HepG2 (cell line): ENCODE data around the gene CFAP206. TPM values are rescaled to one million over a fixed set of nuclear protein-coding genes. Genes with fewer than 3 reads are reported as not detected.
A peak's percentile ranks its signal among the peaks of the same experiment; 100 is the strongest.

Experiments used
- ETV5 ChIP-seq: IDR thresholded peaks from 2 replicates; pipeline ENCODE4 v1.6.1; 2018; ENCODE audit warnings: missing biosample characterization, missing genetic modification reagents, inconsistent platforms, borderline replicate concordance
- FOXC1 ChIP-seq: sonication (generic); formaldehyde crosslinking; IDR thresholded peaks from 2 replicates; pipeline ENCODE4 v1.8.0; 2022; ENCODE audit warnings: mild to moderate bottlenecking, missing genetic modification reagents, borderline replicate concordance
- GABPA ChIP-seq, 2 experiments: IDR thresholded peaks; 2 replicates each; pipeline ENCODE4 v1.6.1; 2011 to 2016; ENCODE audit warnings: low read depth in 2 of 2, low read length in 1 of 2, missing biosample characterization in 1 of 2, missing genetic modification characterization in 1 of 2
- GABPB1 ChIP-seq: IDR thresholded peaks from 2 replicates; pipeline ENCODE4 v1.6.1; 2016; ENCODE audit warnings: mild to moderate bottlenecking, missing genetic modification reagents, moderate library complexity, missing compliant biosample characterization
- IRX3 ChIP-seq: sonication (generic); formaldehyde crosslinking; IDR thresholded peaks from 2 replicates; pipeline ENCODE4 v1.8.1; 2023; ENCODE audit warnings: mild to moderate bottlenecking, low read depth, missing genetic modification reagents, borderline replicate concordance
- ISX ChIP-seq: sonication (generic); formaldehyde crosslinking; conservative IDR thresholded peaks from 2 replicates; pipeline ENCODE4 v1.5.0; 2020; ENCODE audit warnings: missing genetic modification reagents
- NCOA5 ChIP-seq: sonication (generic); formaldehyde crosslinking; IDR thresholded peaks from 2 replicates; pipeline ENCODE4 v1.4.0; 2020; ENCODE audit warnings: missing genetic modification reagents
- REPIN1 ChIP-seq: sonication (generic); formaldehyde crosslinking; IDR thresholded peaks from 2 replicates; pipeline ENCODE4 v1.8.0; 2022; ENCODE audit warnings: missing genetic modification reagents, low read depth, mild to moderate bottlenecking, borderline replicate concordance
- SPEN ChIP-seq: sonication (generic); formaldehyde crosslinking; IDR thresholded peaks from 2 replicates; pipeline ENCODE4 v1.5.1; 2020; ENCODE audit warnings: low read depth, mild to moderate bottlenecking, missing genetic modification reagents
- ZNF3 ChIP-seq: IDR thresholded peaks from 2 replicates; pipeline ENCODE4 v1.7.0; 2017; ENCODE audit warnings: inconsistent platforms
- ZNF761 ChIP-seq: sonication (generic); formaldehyde crosslinking; conservative IDR thresholded peaks from 2 replicates; pipeline ENCODE4 v1.4.0; 2020; ENCODE audit warnings: mild to moderate bottlenecking, missing genetic modification reagents
- ZNF782 ChIP-seq: sonication (generic); formaldehyde crosslinking; IDR thresholded peaks from 2 replicates; pipeline ENCODE4 v1.4.0; 2020; ENCODE audit warnings: missing genetic modification reagents, mild to moderate bottlenecking, borderline replicate concordance
- polyA plus RNA-seq, 8 experiments: library from polyadenylated mRNA; depleted of rRNA in 3 of 8; stranded (reverse) in 7 of 8; unstranded in 1 of 8; fragments of >200 nt; fragmentation: Illumina TruSeq in 4 of 8; extraction: Trizol in 4 of 8; gene quantifications; 2 replicates each; pipeline versions ENCODE4 v1.2.1 to v1.2.3, GENCODE V29; 2011 to 2016; ENCODE audit warnings: low read depth in 4 of 8, missing spikeins in 1 of 8, mixed read lengths in 1 of 8; ENCODE audit not compliant: insufficient read depth in 1 of 8
- total RNA-seq, 5 experiments: library from RNA; depleted of rRNA; stranded (reverse); fragments of >200 nt; fragmentation: Illumina TruSeq; extraction: Trizol; gene quantifications; 2 replicates each; pipeline ENCODE4 v1.2.3, GENCODE V29; 2016; ENCODE audit warnings: low read depth in 1 of 5
- TF ChIP-seq, protein P1 (sequence below): sonication (generic); formaldehyde crosslinking; IDR thresholded peaks from 2 replicates; pipeline ENCODE4 v1.5.0; 2020; ENCODE audit warnings: missing genetic modification reagents, mild to moderate bottlenecking, borderline replicate concordance
- TF ChIP-seq, protein P2 (sequence below): sonication (generic); formaldehyde crosslinking; IDR thresholded peaks from 2 replicates; pipeline ENCODE4 v1.4.0; 2020; ENCODE audit warnings: missing genetic modification reagents
- TF ChIP-seq, protein P3 (sequence below): sonication (generic); formaldehyde crosslinking; IDR thresholded peaks from 2 replicates; pipeline ENCODE4 v1.9.0; 2021; ENCODE audit warnings: missing genetic modification reagents, mild to moderate bottlenecking, borderline replicate concordance
- TF ChIP-seq, protein P4 (sequence below): sonication (generic); formaldehyde crosslinking; IDR thresholded peaks from 2 replicates; pipeline ENCODE4 v1.8.1; 2023; ENCODE audit warnings: mild to moderate bottlenecking, inconsistent platforms, moderate library complexity, missing genetic modification reagents, borderline replicate concordance
- TF ChIP-seq, protein P5 (sequence below): sonication (generic); formaldehyde crosslinking; IDR thresholded peaks from 2 replicates; pipeline ENCODE4 v1.4.0; 2020; ENCODE audit warnings: missing genetic modification reagents; ENCODE audit errors: not compliant biosample characterization

Gene CFAP206
- total and polyA plus RNA-seq, 2 of the 13 experiments (the other 11 are each of a cell fraction or from before 2014, with no cell fraction given): not detected

DNA sequence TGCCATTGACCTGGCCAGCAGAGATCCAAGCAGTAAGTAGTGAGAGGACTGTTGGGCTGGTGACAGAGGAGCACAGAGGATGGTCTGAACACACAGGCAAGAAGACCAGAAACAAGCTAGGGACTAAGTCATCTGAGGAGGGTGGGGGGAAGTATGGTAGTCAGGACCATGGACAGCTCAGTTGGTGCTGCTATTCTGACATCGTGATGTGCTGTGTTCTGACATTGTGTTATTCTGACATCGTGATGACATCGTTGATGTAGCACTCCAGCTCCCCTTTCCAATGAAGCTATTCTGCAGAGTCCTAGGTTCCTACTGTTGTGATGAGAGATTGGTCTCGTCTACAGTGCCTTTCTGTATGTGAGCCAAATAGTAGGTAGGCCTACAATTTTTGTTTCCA is 28.7 kb downstream of the CFAP206 start (continued):
- TF ChIP-seq, protein P1, sequence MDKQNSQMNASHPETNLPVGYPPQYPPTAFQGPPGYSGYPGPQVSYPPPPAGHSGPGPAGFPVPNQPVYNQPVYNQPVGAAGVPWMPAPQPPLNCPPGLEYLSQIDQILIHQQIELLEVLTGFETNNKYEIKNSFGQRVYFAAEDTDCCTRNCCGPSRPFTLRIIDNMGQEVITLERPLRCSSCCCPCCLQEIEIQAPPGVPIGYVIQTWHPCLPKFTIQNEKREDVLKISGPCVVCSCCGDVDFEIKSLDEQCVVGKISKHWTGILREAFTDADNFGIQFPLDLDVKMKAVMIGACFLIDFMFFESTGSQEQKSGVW: 0 out of 2 replicates have a peak, but pooled peaks have one; percentile 63
- TF ChIP-seq, protein P2, sequence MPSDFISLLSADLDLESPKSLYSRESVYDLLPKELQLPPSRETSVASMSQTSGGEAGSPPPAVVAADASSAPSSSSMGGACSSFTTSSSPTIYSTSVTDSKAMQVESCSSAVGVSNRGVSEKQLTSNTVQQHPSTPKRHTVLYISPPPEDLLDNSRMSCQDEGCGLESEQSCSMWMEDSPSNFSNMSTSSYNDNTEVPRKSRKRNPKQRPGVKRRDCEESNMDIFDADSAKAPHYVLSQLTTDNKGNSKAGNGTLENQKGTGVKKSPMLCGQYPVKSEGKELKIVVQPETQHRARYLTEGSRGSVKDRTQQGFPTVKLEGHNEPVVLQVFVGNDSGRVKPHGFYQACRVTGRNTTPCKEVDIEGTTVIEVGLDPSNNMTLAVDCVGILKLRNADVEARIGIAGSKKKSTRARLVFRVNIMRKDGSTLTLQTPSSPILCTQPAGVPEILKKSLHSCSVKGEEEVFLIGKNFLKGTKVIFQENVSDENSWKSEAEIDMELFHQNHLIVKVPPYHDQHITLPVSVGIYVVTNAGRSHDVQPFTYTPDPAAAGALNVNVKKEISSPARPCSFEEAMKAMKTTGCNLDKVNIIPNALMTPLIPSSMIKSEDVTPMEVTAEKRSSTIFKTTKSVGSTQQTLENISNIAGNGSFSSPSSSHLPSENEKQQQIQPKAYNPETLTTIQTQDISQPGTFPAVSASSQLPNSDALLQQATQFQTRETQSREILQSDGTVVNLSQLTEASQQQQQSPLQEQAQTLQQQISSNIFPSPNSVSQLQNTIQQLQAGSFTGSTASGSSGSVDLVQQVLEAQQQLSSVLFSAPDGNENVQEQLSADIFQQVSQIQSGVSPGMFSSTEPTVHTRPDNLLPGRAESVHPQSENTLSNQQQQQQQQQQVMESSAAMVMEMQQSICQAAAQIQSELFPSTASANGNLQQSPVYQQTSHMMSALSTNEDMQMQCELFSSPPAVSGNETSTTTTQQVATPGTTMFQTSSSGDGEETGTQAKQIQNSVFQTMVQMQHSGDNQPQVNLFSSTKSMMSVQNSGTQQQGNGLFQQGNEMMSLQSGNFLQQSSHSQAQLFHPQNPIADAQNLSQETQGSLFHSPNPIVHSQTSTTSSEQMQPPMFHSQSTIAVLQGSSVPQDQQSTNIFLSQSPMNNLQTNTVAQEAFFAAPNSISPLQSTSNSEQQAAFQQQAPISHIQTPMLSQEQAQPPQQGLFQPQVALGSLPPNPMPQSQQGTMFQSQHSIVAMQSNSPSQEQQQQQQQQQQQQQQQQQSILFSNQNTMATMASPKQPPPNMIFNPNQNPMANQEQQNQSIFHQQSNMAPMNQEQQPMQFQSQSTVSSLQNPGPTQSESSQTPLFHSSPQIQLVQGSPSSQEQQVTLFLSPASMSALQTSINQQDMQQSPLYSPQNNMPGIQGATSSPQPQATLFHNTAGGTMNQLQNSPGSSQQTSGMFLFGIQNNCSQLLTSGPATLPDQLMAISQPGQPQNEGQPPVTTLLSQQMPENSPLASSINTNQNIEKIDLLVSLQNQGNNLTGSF (CRISPR knock-in tag): 0 out of 2 replicates have a peak, but pooled peaks have one; percentile 82
- TF ChIP-seq GABPA (IDR thresholded peaks at IDR 0.05; ENCODE audit: low read depth, low read length) (no peak), GABPA (CRISPR knock-in tag; IDR thresholded peaks at IDR 0.05; ENCODE audit: low read depth) (peak; percentile 21; the same call in 1 of the 2 replicates), ZNF761 (CRISPR knock-in tag) (no peak), ZNF3 (CRISPR knock-in tag) (no peak), SPEN (CRISPR knock-in tag) (peak; percentile 44; the same call in 1 of the 2 replicates), GABPB1 (CRISPR knock-in tag) (peak; percentile 35; the same call in 1 of the 2 replicates), REPIN1 (peak; percentile 53; the same call in 1 of the 2 replicates), FOXC1 (CRISPR knock-in tag) (peak; percentile 77; the same call in 1 of the 2 replicates), ISX (CRISPR knock-in tag) (no peak), ETV5 (CRISPR knock-in tag) (peak; percentile 47; the same call in 1 of the 2 replicates), IRX3 (CRISPR knock-in tag) (0 out of 2 replicates have a peak, but pooled peaks have one; percentile 40), NCOA5 (CRISPR knock-in tag) (no peak), ZNF782 (CRISPR knock-in tag) (0 out of 2 replicates have a peak, but pooled peaks have one; percentile 72)
- TF ChIP-seq, protein P3, sequence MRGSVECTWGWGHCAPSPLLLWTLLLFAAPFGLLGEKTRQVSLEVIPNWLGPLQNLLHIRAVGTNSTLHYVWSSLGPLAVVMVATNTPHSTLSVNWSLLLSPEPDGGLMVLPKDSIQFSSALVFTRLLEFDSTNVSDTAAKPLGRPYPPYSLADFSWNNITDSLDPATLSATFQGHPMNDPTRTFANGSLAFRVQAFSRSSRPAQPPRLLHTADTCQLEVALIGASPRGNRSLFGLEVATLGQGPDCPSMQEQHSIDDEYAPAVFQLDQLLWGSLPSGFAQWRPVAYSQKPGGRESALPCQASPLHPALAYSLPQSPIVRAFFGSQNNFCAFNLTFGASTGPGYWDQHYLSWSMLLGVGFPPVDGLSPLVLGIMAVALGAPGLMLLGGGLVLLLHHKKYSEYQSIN: peak; percentile 89; the same call in 1 of the 2 replicates
- TF ChIP-seq, protein P4, sequence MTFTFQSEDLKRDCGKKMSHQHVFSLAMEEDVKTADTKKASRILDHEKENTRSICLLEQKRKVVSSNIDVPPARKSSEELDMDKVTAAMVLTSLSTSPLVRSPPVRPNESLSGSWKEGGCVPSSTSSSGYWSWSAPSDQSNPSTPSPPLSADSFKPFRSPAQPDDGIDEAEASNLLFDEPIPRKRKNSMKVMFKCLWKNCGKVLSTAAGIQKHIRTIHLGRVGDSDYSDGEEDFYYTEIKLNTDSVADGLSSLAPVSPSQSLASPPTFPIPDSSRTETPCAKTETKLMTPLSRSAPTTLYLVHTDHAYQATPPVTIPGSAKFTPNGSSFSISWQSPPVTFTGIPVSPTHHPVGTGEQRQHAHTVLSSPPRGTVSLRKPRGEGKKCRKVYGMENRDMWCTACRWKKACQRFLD: peak; percentile 40; the same call in 1 of the 2 replicates
- TF ChIP-seq, protein P5, sequence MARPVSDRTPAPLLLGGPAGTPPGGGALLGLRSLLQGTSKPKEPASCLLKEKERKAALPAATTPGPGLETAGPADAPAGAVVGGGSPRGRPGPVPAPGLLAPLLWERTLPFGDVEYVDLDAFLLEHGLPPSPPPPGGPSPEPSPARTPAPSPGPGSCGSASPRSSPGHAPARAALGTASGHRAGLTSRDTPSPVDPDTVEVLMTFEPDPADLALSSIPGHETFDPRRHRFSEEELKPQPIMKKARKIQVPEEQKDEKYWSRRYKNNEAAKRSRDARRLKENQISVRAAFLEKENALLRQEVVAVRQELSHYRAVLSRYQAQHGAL (CRISPR knock-in tag): peak; percentile 81
